ENCODE measurements around the gene TTC38.

DNA sequence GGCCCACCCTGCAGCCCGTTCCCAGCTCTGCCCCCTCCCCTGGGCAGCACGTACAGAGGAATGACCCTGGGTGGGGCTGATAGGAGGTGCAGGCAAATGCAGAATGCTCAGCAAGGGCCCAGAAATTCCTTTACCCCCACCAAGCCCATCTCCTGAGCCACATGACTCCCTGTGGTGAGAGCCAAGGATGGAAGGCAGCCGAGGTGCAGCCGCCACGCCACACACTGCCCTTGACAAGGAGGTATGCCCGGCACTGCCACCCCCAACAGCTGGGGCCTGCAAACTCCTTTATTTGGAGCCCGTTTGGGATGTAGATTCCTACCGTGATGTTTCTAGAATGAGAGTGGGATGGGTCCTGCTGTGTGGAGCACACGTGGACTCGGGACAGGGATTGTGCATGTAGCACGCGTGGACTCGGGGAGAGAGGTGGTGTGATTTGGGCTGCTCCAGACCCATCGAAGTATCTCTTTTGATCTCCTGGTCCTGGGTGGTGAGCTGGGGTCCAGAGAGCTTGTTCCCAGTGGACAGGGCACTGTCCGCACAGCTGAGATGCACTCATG, 41.8 kb downstream of the TTC38 start:
- TF ChIP-seq, protein P1, sequence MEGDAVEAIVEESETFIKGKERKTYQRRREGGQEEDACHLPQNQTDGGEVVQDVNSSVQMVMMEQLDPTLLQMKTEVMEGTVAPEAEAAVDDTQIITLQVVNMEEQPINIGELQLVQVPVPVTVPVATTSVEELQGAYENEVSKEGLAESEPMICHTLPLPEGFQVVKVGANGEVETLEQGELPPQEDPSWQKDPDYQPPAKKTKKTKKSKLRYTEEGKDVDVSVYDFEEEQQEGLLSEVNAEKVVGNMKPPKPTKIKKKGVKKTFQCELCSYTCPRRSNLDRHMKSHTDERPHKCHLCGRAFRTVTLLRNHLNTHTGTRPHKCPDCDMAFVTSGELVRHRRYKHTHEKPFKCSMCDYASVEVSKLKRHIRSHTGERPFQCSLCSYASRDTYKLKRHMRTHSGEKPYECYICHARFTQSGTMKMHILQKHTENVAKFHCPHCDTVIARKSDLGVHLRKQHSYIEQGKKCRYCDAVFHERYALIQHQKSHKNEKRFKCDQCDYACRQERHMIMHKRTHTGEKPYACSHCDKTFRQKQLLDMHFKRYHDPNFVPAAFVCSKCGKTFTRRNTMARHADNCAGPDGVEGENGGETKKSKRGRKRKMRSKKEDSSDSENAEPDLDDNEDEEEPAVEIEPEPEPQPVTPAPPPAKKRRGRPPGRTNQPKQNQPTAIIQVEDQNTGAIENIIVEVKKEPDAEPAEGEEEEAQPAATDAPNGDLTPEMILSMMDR (IDR thresholded peaks at IDR 0.05; ENCODE audit: poor library complexity, severe bottlenecking): no peak
- TF ChIP-seq, protein P2, sequence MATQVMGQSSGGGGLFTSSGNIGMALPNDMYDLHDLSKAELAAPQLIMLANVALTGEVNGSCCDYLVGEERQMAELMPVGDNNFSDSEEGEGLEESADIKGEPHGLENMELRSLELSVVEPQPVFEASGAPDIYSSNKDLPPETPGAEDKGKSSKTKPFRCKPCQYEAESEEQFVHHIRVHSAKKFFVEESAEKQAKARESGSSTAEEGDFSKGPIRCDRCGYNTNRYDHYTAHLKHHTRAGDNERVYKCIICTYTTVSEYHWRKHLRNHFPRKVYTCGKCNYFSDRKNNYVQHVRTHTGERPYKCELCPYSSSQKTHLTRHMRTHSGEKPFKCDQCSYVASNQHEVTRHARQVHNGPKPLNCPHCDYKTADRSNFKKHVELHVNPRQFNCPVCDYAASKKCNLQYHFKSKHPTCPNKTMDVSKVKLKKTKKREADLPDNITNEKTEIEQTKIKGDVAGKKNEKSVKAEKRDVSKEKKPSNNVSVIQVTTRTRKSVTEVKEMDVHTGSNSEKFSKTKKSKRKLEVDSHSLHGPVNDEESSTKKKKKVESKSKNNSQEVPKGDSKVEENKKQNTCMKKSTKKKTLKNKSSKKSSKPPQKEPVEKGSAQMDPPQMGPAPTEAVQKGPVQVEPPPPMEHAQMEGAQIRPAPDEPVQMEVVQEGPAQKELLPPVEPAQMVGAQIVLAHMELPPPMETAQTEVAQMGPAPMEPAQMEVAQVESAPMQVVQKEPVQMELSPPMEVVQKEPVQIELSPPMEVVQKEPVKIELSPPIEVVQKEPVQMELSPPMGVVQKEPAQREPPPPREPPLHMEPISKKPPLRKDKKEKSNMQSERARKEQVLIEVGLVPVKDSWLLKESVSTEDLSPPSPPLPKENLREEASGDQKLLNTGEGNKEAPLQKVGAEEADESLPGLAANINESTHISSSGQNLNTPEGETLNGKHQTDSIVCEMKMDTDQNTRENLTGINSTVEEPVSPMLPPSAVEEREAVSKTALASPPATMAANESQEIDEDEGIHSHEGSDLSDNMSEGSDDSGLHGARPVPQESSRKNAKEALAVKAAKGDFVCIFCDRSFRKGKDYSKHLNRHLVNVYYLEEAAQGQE (IDR thresholded peaks at IDR 0.05; ENCODE audit: borderline replicate concordance): no peak
- TF ChIP-seq EZH2 (IDR thresholded peaks at IDR 0.05; ENCODE audit: borderline replicate concordance, insufficient read depth, low read length, poor library complexity, severe bottlenecking) (no peak), POLR2AphosphoS5 (IDR thresholded peaks at IDR 0.05) (no peak), MXI1 (conservative IDR thresholded peaks at IDR 0.05; ENCODE audit: poor library complexity, severe bottlenecking) (no peak)

Measured in neural cell (in vitro differentiated cells).